NCI-H226 (cell line): ENCODE data around the gene IL12B.
"Not testable (repeated sequence)": the region's sequence is repeated elsewhere in the genome, so short reads cannot be mapped to it uniquely, and the experiment has no call there.

Experiments used
- DNase-seq: peaks from one replicate; pipeline ENCODE4 v3.0.0-alpha.2; 2015

Gene IL12B

GRCh38 chr5:159290741-159291140 lies 39.5 kb downstream of the IL12B start:
- DNase-seq: no peak

- no peak for DNase-seq
Observed at GRCh38 chr5:159286420-159287035, 43.8 kb downstream of the IL12B start.

DNA sequence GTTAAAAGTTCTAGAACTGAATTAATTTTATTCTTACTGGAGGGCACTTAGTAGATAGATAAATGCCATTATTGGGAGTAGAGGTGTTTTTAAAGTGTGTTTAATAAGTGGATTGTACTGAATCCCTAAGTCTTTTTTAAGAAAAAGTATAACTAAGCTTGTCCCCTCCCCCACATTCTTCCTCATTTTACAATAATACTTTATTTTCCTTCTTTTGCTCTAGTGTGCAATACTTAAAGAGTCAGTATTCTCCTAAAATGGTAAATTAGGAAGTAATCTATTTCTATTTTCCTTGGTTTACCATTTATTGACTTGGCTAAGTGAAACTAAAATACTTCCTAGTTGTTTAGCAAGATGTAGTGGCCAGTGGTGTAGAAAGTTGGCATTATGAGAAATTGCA lies 55.6 kb downstream of the IL12B start:
- no peak for DNase-seq

- DNase-seq: no peak
Observed at GRCh38 chr5:159273923-159274322, 56.4 kb downstream of the IL12B start.

GRCh38 chr5:159269723-159270122 lies 60.6 kb downstream of the IL12B start:
- no peak for DNase-seq

DNA sequence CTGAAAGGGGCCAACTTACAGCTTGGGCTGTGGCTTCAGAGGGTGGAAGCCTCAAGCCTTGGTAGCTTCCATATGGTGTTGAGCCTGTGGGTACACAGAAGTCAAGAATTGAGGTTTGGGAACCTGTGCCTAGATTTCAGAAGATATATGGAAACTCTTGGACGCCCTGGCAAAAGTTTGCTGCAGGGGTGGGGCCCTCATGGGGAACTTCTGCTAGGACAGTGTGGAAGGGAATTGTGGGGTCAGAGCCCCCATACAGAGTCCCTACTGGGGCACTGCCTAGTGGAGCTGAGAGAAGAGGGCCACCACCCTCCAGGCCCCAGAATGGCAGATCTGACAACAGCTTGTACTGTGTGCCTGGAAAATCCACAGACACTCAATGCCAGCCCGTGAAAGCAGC lies 63.5 kb downstream of the IL12B start:
- not testable (repeated sequence) for DNase-seq
